Progenitor cell of endocrine pancreas (in vitro differentiated cells): ENCODE measurements around the gene DSCAML1. TPM values are rescaled to one million over a fixed set of nuclear protein-coding genes. Genes with fewer than 3 reads are reported as not detected.

Experiments used
- DNase-seq: peaks from one replicate; pipeline ENCODE4 v3.0.0; 2021; ENCODE audit warnings: low spot score; ENCODE audit not compliant: unreplicated experiment
- H3K27ac Mint-ChIP-seq: 2 replicates; pipeline ENCODE4 v1.8.0; 2021; ENCODE audit warnings: mild to moderate bottlenecking, moderate library complexity, mixed read lengths
- H3K27me3 Mint-ChIP-seq: 2 replicates; pipeline ENCODE4 v1.8.0; 2021; ENCODE audit warnings: mixed read lengths
- H3K36me3 Mint-ChIP-seq: 2 replicates; pipeline ENCODE4 v1.8.0; 2022; ENCODE audit warnings: mixed read lengths; ENCODE audit not compliant: insufficient read depth
- H3K4me1 Mint-ChIP-seq: 2 replicates; pipeline ENCODE4 v1.8.0; 2021; ENCODE audit warnings: low read depth, mixed read lengths
- H3K4me3 Mint-ChIP-seq: 2 replicates; pipeline ENCODE4 v1.8.0; 2021; ENCODE audit warnings: low read depth, mild to moderate bottlenecking, moderate library complexity, mixed read lengths
- H3K9me3 Mint-ChIP-seq: 2 replicates; pipeline ENCODE4 v1.8.0; 2021; ENCODE audit warnings: low read depth, mixed read lengths
- total RNA-seq: library from RNA; stranded (reverse); gene quantifications from 2 replicates; pipeline ENCODE4 v1.2.1, GENCODE V29; 2021
- TF ChIP-seq, protein P1 (sequence below): fragments of 200-600 bp; sonication (generic); IDR thresholded peaks from one replicate; pipeline ENCODE4 v1.5.0; 2021; ENCODE audit warnings: antibody characterized with exemption, mild to moderate bottlenecking; ENCODE audit not compliant: unreplicated experiment

Gene DSCAML1
- total RNA-seq, 1 donor from 2014 or later: 2.7 TPM

DNA sequence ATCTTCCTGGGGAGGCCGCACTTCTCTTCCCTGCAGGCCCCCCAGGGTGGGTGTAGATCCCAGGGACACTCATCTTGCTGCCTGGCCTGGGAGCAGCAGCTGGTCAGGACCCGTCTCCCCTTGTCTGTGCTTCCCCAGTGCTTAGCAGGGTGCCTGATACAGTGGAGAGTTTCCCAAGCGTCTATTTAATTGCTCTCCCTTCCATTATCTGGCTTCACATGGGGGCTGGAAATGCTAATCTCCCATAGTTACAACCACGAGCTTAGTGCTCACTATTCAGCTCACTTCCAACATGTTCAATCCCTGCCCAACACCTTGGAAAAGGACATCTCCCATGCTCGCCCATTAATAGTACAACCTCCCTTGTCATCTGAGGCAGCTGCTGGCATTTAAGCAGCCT lies 100.5 kb downstream of the DSCAML1 start:
- H3K27ac Mint-ChIP-seq: no peak overlapping the region
- peaks cover 15% of the 10 kb centered on the region for H3K27me3 Mint-ChIP-seq
- H3K9me3 Mint-ChIP-seq: no peaks in the 10 kb centered on the region
- TF ChIP-seq, protein P1, sequence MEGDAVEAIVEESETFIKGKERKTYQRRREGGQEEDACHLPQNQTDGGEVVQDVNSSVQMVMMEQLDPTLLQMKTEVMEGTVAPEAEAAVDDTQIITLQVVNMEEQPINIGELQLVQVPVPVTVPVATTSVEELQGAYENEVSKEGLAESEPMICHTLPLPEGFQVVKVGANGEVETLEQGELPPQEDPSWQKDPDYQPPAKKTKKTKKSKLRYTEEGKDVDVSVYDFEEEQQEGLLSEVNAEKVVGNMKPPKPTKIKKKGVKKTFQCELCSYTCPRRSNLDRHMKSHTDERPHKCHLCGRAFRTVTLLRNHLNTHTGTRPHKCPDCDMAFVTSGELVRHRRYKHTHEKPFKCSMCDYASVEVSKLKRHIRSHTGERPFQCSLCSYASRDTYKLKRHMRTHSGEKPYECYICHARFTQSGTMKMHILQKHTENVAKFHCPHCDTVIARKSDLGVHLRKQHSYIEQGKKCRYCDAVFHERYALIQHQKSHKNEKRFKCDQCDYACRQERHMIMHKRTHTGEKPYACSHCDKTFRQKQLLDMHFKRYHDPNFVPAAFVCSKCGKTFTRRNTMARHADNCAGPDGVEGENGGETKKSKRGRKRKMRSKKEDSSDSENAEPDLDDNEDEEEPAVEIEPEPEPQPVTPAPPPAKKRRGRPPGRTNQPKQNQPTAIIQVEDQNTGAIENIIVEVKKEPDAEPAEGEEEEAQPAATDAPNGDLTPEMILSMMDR: no peak
- H3K4me3 Mint-ChIP-seq: no peak overlapping the region
- H3K36me3 Mint-ChIP-seq: no peaks in the 10 kb centered on the region
- no peak for DNase-seq
- peaks cover 1% of the 10 kb centered on the region for H3K4me1 Mint-ChIP-seq

DNA sequence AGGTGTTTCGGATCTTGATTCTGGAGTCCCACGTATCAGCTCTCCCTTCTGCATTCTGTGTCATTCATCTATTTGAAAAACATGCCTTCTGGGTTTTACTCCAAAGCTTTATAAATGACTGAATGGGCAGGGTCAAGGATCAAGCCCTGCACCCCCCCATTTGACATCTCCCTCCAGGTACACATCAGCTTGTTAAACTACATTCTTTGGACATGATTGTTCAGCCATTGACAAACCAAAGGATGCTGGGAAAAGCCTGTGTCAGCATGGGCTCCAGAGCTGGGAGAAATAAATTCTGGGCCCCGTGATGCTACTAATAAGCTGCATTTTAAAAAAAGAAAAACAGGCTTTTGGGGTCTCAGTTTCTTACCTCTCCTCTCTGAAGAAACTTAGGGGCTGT lies 103.7 kb downstream of the DSCAML1 start:
- Mint-ChIP-seq H3K4me3 (no peak overlapping the region), H3K4me1 (peaks cover 1% of the 10 kb centered on the region), H3K36me3 (no peaks in the 10 kb centered on the region), H3K9me3 (no peaks in the 10 kb centered on the region), H3K27ac (no peak overlapping the region), H3K27me3 (peaks cover 15% of the 10 kb centered on the region)
- TF ChIP-seq, protein P1: no peak
- DNase-seq: no peak

DNA sequence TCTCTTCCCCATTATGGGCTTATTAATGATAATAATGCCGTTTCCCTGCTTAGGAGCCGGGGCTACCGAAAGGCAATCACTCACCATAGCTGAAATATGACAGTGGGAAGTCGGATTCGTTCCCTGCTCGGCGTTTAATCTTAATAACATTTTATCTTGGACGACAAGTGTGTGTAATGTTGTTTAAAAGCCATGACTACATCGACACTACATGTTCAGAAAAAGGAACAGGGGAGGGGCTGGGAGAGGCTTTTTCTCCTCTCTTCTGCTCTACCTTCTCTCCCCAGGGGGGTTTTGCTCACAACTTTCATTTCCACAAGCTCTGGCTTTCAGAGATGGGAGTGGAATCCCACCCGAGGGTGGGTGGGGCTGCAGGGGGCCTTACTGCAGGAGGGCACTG lies 105.5 kb downstream of the DSCAML1 start:
- Mint-ChIP-seq H3K27ac (no peak overlapping the region), H3K4me3 (no peak overlapping the region), H3K4me1 (peaks cover 1% of the 10 kb centered on the region), H3K36me3 (no peaks in the 10 kb centered on the region), H3K27me3 (peaks cover 18% of the 10 kb centered on the region), H3K9me3 (no peaks in the 10 kb centered on the region)
- no peak for DNase-seq
- TF ChIP-seq, protein P1: no peak

- peaks cover 1% of the 10 kb centered on the region for H3K4me1 Mint-ChIP-seq
- DNase-seq: no peak
- H3K36me3 Mint-ChIP-seq: no peaks in the 10 kb centered on the region
- TF ChIP-seq, protein P1: no peak
- H3K4me3 Mint-ChIP-seq: no peak overlapping the region
- H3K27ac Mint-ChIP-seq: no peak overlapping the region
- H3K27me3 Mint-ChIP-seq: peaks cover 18% of the 10 kb centered on the region
- no peaks in the 10 kb centered on the region for H3K9me3 Mint-ChIP-seq
Measured at GRCh38 chr11:117691218-117691514, 105.8 kb downstream of the DSCAML1 start.

DNA sequence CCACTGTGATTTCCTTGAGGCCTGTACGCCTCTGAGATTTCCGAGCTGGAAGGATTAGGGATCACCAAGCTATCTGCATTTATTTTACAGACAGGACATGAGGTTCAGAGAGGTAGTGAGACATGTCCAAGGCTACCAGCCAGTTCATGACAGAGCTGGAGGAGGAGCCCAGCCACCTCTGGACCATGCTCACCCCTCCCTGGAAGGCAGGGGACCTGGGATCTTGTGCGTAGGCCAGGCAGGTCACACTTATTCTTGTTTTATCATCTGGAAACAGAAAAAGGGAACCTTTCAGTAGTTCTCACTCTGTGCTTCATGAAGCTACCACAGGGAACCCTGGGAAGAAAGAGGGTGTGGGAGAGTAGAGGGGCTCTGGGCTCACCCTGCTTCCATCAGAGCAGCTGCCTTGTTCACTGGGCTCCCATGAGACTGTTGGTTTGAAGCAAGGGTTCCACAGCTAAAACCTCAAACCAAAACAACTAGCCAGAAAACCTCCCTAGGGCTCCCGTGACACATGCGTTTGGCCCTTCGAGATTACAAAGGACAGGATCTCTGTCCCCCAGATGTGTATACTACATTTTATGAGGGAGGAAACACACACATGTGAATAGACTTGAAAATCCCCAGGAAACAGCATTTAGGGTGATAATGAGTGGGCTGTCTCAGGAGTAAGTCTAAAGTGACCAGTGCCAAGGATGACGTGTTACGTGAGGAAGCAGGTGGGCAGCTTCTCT lies 106.4 kb downstream of the DSCAML1 start:
- H3K9me3 Mint-ChIP-seq: no peaks in the 10 kb centered on the region
- no peak overlapping the region for H3K27ac Mint-ChIP-seq
- H3K4me3 Mint-ChIP-seq: no peak overlapping the region
- H3K36me3 Mint-ChIP-seq: no peaks in the 10 kb centered on the region
- DNase-seq: no peak
- peaks cover 18% of the 10 kb centered on the region for H3K27me3 Mint-ChIP-seq
- TF ChIP-seq, protein P1: no peak
- peaks cover 1% of the 10 kb centered on the region for H3K4me1 Mint-ChIP-seq
